ENCODE results near the gene SPOCK1. TPM values are rescaled to one million over a fixed set of nuclear protein-coding genes. Genes with fewer than 3 reads are reported as not detected.

SPOCK1 gene
- polyA plus RNA-seq, 3 donors: 1.8 to 5.7 (median 2.1) TPM

- no peak for TF ChIP-seq CTCF (IDR thresholded peaks at IDR 0.05)
- 90% methylated on average over 1 of the region's 1 CpG for whole genome bisulfite sequencing (ENCODE audit: insufficient coverage)
- H3K4me1 Mint-ChIP-seq: no peaks in the 10 kb centered on the region
- no peak overlapping the region for H3K4me2 ChIP-seq (replicated peaks; ENCODE audit: extremely low read depth, low read length, poor library complexity, severe bottlenecking)
- no peaks in the 10 kb centered on the region for H3K79me2 ChIP-seq (ENCODE audit: insufficient read depth, low read length)
- H3K9ac ChIP-seq (ENCODE audit: insufficient read depth, low read length, poor library complexity, severe bottlenecking): no peak overlapping the region
- no peaks in the 10 kb centered on the region for H3K27me3 ChIP-seq (ENCODE audit: control insufficient read depth in 2 of 2, insufficient read depth in 2 of 2, low read length in 2 of 2)
- intact Hi-C loops (cut with micrococcal nuclease): no loop called here
- H3K4me3 ChIP-seq (replicated peaks in 1 of 3; ENCODE audit: low read depth in 2 of 3, low read length in 3 of 3): no peak overlapping the region
- no peak overlapping the region for H3K27ac ChIP-seq (ENCODE audit: low read depth in 1 of 2, low read length in 2 of 2)
- peaks cover 12 to 20% of the 10 kb centered on the region in 2 donors for H3K9me3 ChIP-seq (replicated peaks in 1 of 2; ENCODE audit: control insufficient read depth in 1 of 2, insufficient read depth in 1 of 2, low read length in 2 of 2)
- no peak overlapping the region for H3K27ac Mint-ChIP-seq
- no peak overlapping the region for H2AFZ ChIP-seq (ENCODE audit: insufficient read depth, low read depth, low read length, poor library complexity, severe bottlenecking)
- no peaks in the 10 kb centered on the region for H4K20me1 ChIP-seq (ENCODE audit: insufficient read depth, low read length)
- H3K36me3 Mint-ChIP-seq: no peaks in the 10 kb centered on the region
- peaks cover 2 to 3% (median 2%) of the 10 kb centered on the region in 3 donors for H3K27me3 Mint-ChIP-seq (ENCODE audit: low read depth in 3 of 3)
- no peak for DNase-seq
- no peaks in the 10 kb centered on the region for H3K36me3 ChIP-seq (replicated peaks in 1 of 2; ENCODE audit: control insufficient read depth in 1 of 2, insufficient read depth in 2 of 2, low read length in 2 of 2)
- peaks cover 13 to 31% (median 20%) of the 10 kb centered on the region in 7 donors for H3K9me3 Mint-ChIP-seq
- H3K4me1 ChIP-seq (ENCODE audit: control insufficient read depth in 1 of 2, insufficient read depth in 2 of 2, low read length in 2 of 2): no peaks in the 10 kb centered on the region
- H3K4me3 Mint-ChIP-seq: no peak overlapping the region
Measured at GRCh38 chr5:137383909-137384308, 115.2 kb downstream of the SPOCK1 start.

DNA sequence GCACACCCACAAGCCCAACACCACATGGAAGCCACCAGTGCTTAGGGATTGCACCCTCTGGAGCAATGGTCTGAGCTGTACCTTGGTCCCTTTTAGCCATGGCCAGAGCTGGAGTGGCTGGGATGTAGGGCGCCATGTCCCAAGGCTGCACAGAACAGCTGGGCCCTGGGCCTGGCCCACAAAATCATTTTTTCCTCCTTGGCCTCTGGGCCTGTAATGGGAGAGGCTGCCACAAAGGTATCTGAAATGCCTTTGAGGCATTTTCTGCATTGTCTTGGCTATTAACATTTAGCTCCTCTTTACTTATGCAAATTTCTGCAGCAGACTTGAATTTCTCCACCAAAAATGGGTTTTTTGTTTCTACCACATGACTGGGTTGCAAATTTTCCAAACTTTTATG lies 117.6 kb downstream of the SPOCK1 start:
- intact Hi-C loops (cut with micrococcal nuclease): no loop called here
- Histone ChIP-seq H2AFZ (ENCODE audit: insufficient read depth, low read depth, low read length, poor library complexity, severe bottlenecking) (no peak overlapping the region), H3K9ac (ENCODE audit: insufficient read depth, low read length, poor library complexity, severe bottlenecking) (no peak overlapping the region), H3K9me3 (replicated peaks in 1 of 2; ENCODE audit: control insufficient read depth in 1 of 2, insufficient read depth in 1 of 2, low read length in 2 of 2) (peaks cover 12 to 20% of the 10 kb centered on the region in 2 donors), H3K36me3 (replicated peaks in 1 of 2; ENCODE audit: control insufficient read depth in 1 of 2, insufficient read depth in 2 of 2, low read length in 2 of 2) (no peaks in the 10 kb centered on the region), H3K4me2 (replicated peaks; ENCODE audit: extremely low read depth, low read length, poor library complexity, severe bottlenecking) (no peak overlapping the region), H4K20me1 (ENCODE audit: insufficient read depth, low read length) (no peaks in the 10 kb centered on the region), H3K4me3 (replicated peaks in 1 of 3; ENCODE audit: low read depth in 2 of 3, low read length in 3 of 3) (no peak overlapping the region), H3K27ac (ENCODE audit: low read depth in 1 of 2, low read length in 2 of 2) (no peak overlapping the region), H3K79me2 (ENCODE audit: insufficient read depth, low read length) (no peaks in the 10 kb centered on the region), H3K4me1 (ENCODE audit: control insufficient read depth in 1 of 2, insufficient read depth in 2 of 2, low read length in 2 of 2) (no peaks in the 10 kb centered on the region), H3K27me3 (ENCODE audit: control insufficient read depth in 2 of 2, insufficient read depth in 2 of 2, low read length in 2 of 2) (no peaks in the 10 kb centered on the region)
- Mint-ChIP-seq H3K27me3 (ENCODE audit: low read depth in 3 of 3) (peaks cover under 1 to 2% (median 2%) of the 10 kb centered on the region in 3 donors), H3K4me1 (no peaks in the 10 kb centered on the region), H3K9me3 (peaks cover 13 to 33% (median 20%) of the 10 kb centered on the region in 7 donors), H3K4me3 (no peak overlapping the region), H3K27ac (peak overlapping the region in 1 of 7 donors; percentile 33), H3K36me3 (no peaks in the 10 kb centered on the region)
- 100% methylated on average over 1 of the region's 1 CpG for WGBS (ENCODE audit: insufficient coverage)
- no peak for TF ChIP-seq CTCF (IDR thresholded peaks at IDR 0.05)
- DNase-seq: no peak
